Left kidney (tissue), 2 donors: ENCODE data around the gene PARVB. TPM values are rescaled to one million over a fixed set of nuclear protein-coding genes. Genes with fewer than 3 reads are reported as not detected.

ENCODE experiments used
- DNase-seq: peaks from one replicate; pipeline ENCODE4 v3.0.0-alpha.2; 2013
- polyA plus RNA-seq: library from polyadenylated mRNA; unstranded; fragments of 120-200 nt; gene quantifications from one replicate; pipeline ENCODE4 v1.2.1, GENCODE V29; 2013; ENCODE audit not compliant: insufficient read length

Gene PARVB
- polyA plus RNA-seq, 1 donor, result 17.9 TPM

DNA sequence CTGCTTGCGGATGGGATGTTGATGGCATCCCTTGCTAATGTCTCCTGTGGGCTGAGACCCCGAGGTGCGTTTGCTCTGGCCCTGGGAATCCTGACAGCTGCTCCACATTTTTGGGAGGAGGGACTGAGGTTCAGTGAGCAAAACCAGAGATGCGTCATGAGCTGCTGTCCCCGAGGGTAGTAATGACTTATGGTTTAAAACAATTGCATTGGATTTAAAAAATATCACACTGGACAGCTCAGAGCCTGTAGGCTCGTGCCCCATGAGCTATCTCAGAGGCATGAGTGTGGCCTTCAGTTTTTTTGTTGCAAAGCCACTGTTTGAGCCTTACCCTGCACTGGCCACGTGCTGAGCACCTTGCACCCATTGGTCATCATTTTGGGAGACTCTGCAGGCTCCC lies 135.7 kb downstream of the PARVB start:
- no peak for DNase-seq

DNA sequence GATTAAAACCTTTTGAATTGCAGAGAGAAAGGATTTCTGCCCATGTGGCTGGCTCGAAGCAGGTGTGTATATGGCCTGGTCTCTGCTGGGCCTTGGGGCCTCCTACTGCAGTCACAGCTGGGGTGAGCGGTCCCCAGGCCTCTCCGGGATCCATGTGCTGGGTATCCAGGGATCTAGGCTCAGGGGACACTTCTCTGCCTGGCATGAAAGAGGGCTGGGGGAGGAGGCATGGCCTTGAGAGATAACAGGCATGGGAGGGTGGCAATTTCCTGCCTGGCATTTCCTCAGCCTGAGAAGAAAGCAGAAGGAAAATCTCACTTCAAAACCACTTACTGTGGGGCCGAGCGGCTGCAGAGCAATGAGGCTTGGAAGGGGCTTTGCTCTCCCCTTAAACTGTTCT lies 136.3 kb downstream of the PARVB start:
- no peak for DNase-seq

DNA sequence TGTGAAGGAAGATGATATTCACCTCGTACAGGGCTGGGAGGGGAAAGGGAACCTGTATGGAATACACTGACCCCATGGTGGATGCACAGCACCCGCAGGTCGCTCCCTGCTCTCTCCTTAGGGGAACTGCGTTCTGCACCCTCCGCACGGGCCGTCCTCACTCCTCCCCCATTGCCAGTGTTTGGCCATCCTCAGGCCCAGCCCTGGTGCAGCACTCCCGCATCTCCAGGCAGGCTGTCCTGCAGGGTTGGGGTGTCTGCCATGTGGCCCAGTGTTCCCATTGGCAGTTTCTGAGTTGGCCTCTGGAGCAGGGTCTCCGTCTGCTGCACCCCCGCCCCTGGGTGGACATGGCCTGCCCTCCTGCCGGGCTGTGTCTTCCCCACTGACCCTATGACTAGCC lies 137.6 kb downstream of the PARVB start:
- no peak for DNase-seq

DNA sequence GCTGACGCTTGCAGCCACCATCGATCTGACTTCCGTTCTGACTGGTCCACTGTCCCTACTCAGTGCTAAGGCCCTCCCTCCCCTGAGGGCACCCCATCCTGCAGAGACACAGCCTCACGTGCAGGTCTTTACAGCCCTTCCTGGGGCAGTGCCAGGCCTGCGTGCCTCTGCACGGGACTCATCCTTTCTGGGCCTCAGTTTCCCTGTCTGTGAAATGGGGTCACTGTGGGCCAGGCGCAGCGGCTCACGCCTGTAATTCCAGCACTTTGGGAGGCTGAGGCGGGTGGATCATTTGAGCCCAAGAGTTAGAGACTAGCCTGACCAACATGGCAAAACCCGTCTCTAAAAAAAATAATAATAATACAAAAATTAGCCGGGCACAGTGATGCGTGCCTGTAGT lies 138.9 kb downstream of the PARVB start:
- DNase-seq, result no peak

DNA sequence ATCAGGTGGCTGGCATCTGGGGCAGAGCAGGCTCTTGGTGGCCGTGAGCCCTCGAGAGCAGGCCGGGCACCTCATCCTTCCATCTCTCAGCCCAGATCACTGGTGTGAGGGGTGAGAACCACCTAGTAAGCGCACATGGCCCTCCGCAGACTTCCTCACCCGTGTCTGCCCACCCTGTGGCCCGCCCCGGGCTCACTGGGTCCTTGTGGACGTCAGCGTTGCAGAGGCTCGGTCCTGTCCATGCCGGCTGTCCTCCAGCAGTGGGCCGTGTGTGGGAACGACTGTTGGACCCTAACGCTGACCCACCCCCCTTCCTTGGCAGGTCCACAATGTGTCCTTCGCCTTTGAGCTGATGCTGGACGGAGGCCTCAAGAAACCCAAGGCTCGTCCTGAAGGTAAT lies 139.4 kb downstream of the PARVB start:
- DNase-seq, result no peak

DNA sequence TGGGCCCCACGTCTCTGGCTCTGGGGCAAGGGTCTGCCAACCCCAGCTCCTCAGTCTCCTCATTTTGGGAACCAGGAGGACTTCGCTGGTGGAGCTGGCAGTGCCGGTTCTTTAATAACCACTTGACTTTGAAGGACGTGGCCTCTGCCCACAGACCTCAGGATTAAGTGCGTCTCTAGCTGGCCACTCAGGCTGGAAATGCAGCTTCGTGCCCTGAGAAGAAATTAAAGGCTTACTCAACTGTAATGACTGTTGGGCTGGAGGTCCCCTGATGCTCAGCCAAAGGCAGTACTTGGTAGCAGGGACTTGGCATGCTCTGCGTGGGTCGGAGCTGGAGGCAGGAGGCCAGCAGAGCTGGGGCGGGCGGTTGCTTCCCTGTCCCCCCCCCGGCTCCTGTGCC lies 139.9 kb downstream of the PARVB start:
- no peak for DNase-seq

DNA sequence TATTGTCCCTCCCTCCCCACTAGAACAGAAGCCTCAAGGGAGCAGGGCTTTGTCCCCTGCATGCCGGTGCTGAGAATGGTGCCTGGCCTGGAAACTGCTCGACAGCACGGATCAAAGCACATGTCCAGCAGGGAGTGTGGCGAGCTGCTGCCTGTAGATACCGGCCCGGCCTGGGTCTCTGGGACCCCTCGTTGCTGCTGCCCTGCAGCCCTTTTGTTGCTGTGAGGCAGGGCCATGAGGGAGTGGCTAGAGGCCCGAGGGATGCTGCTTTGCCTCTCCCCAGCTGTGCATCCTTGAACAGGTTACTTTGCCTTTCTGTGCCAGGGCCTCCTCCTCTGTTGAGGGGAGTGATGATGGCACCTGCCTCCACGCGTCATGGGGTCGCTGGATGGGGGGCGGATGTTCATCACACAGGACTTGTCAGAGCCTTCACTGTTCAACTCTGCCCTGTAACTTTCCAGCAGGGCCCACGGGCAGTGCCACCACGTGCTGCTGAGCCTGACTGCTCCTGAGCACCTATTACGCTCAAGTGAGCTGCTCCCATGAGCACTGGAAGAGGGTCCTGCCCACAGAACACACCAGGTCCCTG lies 141.3 kb downstream of the PARVB start:
- no peak for DNase-seq

DNA sequence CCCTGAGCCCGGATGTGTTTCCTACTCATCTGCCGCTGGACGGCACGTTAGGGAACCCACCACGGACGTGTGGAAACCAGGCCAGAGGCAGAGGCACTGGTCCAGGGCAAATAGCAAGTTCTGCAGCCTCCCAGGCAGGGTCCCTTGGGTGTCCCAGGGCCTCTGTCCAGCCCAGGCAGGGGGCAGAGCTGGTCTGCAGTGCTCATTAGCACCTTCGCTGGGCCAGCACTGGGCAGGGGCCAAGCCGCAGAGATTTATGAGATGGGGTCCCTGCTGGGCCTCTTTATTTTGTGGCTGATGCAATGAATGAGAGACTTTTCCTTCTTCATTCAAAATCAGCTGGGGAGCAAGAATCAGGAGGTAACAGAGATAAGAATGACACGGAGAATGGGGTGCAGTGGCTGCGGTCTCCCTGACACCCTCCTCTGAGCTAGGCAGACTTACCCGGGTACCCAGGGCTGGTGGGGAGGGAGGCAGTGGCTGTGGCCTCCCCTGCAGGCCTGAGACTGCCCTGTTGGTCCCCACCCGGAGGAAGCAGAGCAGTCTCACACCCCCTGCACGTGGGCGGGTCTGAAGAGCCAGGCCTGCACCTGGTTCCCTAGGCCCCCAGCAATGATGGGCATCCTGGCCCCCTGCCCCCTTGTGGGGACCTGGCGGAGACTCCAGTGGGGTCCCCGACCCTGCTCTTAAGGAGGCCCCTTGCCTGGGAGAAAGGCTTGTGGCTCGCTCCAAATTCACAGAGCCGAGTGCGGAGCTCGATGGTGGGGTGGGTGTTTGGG lies 142.6 kb downstream of the PARVB start:
- DNase-seq, result no peak

DNA sequence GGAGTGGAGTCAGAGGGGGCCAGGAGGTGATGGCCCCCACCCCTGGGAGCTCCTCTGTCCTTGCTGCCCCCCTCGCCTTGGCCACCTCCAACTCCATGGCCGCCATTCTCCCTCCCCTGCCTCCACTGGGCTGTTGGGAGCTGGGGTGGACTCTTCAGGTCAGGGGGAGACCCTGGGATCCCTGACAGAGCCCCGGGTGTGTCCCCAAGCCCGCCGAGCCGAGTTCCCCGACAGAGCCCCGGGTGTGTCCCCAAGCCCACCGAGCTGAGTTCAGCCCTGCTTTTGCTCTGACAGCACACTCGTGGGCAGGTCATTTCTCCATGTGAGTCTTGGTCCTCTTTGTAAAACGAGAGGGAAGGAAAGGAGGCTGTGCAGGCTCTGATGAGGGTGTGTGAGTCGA lies 143.4 kb downstream of the PARVB start:
- no peak for DNase-seq

DNA sequence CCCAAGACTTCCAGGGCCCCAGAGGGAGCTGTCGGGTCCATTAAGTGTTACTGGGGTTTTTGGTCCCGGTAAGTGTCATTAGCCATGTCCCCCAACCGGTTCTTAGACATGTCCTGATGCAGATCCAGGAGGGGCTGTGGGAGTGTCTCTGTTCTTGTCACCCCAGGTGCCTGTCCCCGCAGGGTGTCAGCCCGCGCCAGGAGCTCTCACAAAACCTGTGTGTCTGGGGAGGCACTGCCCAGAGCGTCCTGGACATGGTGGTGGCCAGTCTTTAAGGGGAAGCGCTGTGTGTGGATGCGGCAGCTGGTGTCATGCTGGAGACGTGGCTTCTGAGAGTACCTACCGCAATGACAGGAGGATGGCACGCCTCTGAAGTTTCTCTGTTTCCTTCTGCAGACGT lies 144.1 kb downstream of the PARVB start:
- no peak for DNase-seq

DNA sequence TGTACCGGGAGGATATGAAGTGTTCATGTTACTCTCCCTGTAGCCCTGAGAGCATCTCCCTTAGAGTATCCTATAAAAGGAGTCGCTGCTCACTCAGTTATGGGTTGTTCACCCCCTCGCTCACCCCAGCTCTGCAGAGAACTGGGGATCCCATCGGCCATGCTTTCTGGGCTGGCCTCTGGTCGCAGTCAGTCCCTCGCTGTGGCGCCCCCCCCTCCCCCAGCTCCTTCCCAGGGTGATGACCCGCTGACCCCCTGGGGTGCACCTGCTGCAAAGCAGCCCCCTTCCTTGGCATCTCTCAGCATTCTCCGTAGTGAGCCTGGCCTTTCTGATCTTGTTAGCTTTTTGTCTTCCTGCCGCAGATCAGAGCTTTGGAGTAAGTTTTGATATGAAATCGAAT lies 146.4 kb downstream of the PARVB start:
- DNase-seq, result no peak

DNA sequence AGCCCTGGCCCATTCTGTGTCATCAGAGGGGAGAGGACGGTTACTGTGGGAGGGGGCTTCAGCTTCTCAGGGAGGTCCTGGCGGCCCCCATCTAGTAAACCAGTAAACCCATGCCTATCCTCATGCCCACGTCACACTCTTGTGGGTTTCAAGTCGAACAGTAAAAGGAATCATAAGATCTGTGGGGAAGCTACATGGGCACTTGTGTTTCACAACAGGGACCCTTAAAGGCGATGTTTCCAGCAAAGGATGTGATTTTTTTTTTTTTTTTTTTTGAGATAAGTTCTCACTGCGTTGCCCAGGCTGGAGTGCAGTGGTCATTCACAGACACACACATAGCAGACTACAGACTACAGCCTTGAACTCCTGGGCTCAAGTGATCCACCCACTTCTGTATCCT lies 147.5 kb downstream of the PARVB start:
- no peak for DNase-seq

DNA sequence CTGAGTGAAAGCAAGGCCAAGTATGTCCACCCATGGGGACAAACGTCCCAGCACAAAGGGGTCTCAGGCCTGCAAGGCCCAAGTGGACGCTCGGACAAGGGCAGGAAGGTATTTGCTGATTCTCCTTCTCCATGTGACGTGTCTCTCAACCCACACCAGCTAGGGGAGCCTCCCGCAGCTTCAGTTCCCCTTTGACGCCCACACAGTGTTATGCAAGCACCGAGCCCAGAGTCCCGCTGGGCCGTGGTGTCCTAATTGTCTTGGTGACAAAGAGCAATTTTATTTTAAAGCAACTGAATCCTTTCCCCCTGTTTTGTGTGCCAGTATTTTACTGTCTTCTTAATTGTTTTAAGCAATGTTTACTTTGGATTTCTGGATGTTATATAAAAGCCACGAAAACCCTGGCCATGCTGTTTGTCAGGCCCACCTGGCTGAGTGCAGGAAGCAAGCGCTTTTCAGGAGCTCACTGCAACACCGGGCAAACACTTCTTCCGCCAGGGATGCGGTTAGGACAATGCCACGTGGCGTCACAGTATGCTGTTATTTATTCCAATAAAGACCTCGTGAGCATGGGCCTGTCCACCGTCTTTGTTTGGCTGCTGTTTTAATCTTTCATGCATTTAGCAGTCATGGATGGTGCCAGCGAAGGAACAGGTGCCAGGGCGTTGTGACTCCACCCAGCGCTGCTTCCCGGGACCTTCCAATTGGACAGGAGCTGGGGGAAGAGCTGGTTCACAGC lies 148.4 kb downstream of the PARVB start:
- DNase-seq, result no peak

DNA sequence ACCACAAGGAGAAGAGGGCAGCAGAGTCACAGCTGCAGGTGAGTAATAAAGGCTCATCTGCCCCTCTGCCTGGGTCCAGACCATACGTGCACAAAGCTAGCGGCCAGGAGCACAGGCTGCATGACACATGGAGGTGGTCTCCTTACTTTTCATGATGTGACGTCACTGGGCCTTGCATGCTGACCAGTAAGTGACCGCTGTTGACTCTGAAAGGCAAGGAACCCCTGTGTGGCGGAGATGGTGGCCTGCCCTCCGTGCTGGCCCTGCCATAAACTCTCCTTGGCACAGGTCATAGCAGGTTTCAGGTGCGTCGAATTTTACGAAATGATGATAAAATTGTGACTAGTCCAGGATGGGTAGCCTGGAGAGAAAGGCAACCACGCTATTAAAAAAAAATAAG lies 149.1 kb downstream of the PARVB start:
- DNase-seq, result no peak

DNA sequence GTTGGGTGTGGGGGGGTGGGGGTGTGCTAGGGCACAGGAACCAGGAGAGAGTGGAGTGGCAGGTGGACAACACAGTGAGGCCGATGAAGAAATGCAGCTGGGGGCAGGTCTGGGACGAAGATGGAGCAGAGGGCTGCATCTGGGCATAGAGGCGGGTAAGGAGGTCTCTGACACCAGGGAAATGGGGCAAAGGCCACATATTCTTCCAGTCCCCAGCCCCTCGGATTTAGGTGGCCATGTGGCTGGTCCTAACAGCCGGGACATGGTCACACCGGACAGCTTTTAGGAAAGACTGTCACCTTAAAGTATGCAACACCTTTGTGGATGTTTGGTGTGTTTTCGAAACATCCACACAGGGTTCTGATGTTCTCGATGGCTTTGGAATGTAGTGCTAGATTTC lies 151.6 kb downstream of the PARVB start:
- DNase-seq, result no peak

DNA sequence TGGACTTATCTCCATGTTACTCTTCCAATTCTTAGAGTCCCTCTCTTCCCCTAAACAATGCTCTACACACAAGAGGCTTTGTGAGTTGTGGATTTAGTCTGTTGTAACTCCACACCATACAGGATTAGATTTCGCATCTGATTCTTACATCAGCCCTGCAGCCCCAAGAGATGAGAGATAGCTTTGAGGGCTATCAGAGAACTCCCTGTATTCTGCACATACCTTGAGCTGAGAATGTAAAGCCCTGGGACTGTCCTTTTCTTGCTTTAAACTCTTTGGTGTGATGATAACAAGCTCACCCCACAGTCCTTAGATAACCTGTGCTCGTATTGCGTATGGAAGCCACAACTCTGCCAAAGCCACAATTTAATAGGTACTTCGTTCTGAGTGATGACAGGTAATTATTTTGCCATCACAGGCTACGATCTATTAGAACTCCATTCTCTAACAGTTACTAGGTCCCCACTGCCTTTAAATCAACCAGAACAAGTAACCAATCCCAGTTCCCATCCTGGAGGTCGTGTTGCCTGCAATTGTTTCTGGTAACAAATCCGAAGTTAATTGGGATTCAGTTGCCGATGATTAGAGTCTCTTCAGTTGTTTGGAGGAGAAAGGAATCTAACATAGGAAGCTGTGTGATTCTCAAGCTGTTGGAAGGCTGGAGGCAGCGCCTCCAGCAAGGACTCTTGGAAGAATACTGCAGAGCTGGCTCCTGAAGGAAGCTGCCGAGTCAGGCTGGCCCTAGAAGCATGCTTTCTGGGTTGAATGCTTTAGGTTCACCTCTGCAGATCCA lies 155.3 kb downstream of the PARVB start:
- no peak for DNase-seq

DNA sequence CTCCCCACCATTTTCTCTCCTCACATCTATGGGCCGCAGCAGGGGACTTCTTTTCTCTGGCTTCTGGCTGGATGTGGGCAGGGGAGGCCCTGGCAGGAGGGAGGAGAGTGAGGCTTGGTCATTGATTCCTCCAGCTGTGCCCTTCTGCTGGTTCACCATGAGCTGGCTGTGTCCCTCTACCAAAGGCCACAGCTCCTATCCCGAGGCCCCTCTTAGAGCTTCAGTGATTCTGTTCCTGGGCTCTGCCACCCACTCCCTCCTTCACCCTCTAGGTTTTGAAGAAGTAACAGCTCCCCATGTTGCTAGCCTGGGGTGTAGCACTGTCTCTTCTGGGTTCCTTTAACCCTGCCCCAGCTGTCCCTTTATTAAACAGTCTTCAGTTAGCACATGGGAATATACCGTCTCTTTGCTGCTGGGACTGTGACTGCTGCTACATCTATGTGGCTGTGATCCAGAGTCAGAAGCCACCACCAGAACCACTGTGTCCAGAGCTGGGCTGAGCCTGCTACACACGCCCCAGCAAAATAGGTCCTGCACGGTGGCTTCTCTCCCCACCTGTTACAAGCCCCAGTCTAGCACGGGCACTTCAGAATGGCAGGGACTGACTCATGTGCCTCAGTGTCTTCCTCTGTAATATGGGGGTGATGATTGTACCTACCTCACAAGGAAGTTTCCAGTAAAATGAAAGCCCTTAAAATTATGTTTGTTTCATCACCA lies 156.0 kb downstream of the PARVB start:
- no peak for DNase-seq

DNA sequence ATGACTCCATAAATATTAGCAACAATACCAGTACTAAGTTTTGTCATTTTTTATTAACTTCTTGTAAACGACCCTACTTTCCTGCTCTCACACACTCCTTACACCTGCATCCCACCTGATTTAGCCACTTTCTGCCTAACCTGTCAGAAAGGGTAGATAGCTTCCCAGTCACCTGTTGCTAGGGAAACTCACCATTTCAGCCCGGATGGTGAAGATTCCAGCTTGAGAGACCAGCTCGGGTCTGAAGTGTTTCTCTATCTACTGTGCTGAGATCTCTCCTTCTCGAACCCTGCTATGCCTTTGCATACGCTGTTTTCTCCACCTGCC lies 156.6 kb downstream of the PARVB start, which contains the start of gene PARVG:
Gene PARVG (plus strand): TSS at position 220 of the 327 bp plus-strand sequence. CDS start 2,405 bp downstream, outside the sequence.
- DNase-seq, result no peak

DNA sequence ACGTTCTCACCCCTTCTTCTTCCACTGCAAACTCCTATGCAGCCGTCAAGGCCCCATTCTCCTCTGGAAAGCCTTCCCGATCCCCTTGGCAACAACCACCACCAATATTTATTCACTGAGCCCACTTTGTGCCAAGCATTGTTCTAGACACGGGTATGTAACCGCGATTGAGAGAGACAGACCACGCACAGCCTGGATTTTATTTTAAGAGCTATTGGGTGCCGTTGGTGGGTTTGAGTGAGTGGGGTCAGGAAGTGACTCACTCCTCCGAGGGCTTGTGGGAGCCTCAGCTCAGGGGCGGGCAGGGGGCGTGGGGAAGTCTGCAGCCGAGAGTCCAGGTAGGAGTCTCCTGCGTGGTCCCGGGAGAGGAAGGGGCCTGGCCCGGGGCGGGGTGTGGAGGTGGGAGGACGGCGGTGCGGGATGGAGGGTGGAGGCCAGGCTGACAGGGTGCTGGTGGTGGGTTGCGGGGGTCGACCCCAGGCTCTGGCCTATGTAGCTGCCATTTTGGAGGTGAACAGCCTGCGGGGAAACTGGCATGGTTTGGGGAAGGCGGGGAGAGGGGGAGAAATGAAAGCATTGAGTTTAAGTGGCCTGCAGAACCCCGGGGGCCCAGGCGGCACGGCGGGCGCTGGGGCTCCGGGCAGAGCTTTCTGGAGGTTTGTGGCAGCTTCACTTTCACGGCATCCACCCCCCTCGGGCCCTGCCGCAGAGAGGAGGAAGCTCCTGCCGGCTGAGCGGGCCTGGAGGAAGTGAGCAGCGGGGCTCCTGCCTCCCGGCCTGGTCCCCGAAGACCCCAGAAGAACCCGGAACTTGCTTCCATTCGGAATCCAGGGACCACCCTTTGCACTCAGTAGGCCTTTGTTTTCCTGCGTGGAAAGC lies 157.2 kb downstream of the PARVB start:
- DNase-seq, result no peak

DNA sequence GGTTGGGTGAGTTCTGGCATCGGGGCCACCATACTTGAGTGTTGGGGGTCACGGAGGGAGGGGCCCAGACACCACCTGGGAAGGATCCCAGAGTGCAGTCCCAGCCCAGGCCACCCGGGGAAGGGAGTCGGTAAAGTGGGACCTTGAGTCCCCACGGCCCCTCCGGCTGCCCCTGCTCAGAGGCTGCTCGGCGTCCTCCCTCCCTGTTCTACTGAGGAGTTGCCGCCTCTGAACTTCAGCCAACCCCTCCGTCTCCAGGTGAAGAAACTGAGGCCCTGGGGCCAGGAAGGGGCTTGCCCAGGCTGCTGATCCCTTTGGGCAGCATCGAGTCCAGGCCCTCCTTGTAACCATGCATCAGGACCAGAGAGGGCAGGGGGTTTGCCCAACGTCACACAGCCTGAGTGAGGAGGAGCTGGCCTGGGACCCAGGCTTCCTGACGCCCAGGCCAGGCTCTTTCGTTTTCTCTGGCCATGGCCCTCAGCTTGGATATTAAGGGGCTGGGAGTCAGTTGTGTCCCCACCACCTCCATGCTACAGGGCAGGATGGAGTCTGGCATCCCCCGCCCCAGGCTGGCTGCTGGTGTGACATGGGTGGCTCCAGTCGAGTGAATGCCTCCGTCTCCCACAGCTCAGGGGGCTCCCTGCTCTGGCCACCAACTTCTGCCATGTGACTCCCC lies 157.9 kb downstream of the PARVB start:
- no peak for DNase-seq
